ENCODE data around the gene ATG101. TPM values are rescaled to one million over a fixed set of nuclear protein-coding genes. Genes with fewer than 3 reads are reported as not detected.

ATG101 gene
- total RNA-seq, 2 experiments from 2014 or later: 28.8 to 31.1 TPM

- Mint-ChIP-seq H3K4me1 (ENCODE audit: low read depth) (peaks cover 31% of the 10 kb centered on the region), H3K27me3 (ENCODE audit: low read depth) (peaks cover 12% of the 10 kb centered on the region), H3K27ac (no peak overlapping the region), H3K36me3 (ENCODE audit: low read depth) (no peaks in the 10 kb centered on the region), H3K9me3 (ENCODE audit: insufficient read depth) (no peaks in the 10 kb centered on the region), H3K4me3 (no peak overlapping the region)
- DNase-seq (no peak), ATAC-seq (no peak)
- CTCF ChIA-PET: interaction anchor here (0.7 to 5.9 kb wide), 10 partner anchors 12 to 118 kb away, joined by 3 to 89 read pairs (median 6); no protein-coding TSS in a partner anchor
- POLR2A ChIA-PET: interaction anchor here (1.0 kb wide), 1 partner anchor 52 kb away, joined by 3 read pairs; the partner anchor contains the start of gene ATG101
Measured at GRCh38 chr12:52120951-52121823, 51.4 kb downstream of the ATG101 start.

- Mint-ChIP-seq H3K27me3 (ENCODE audit: low read depth) (peaks cover 12% of the 10 kb centered on the region), H3K9me3 (ENCODE audit: insufficient read depth) (no peaks in the 10 kb centered on the region), H3K4me1 (ENCODE audit: low read depth) (peaks cover 26% of the 10 kb centered on the region), H3K27ac (no peak overlapping the region), H3K36me3 (ENCODE audit: low read depth) (no peaks in the 10 kb centered on the region), H3K4me3 (no peak overlapping the region)
- CTCF ChIA-PET: interaction anchor here (0.7 to 5.9 kb wide), 10 partner anchors 11 to 118 kb away, joined by 3 to 89 read pairs (median 6); no protein-coding TSS in a partner anchor
- POLR2A ChIA-PET: interaction anchor here (1.0 kb wide), 1 partner anchor 52 kb away, joined by 3 read pairs; the partner anchor contains the start of gene ATG101
- peak; percentile 79 for DNase-seq
- ATAC-seq: no peak
Measured at GRCh38 chr12:52121824-52122539, 52.2 kb downstream of the ATG101 start.

- Mint-ChIP-seq H3K27ac (no peak overlapping the region), H3K27me3 (ENCODE audit: low read depth) (peaks cover 14% of the 10 kb centered on the region), H3K4me3 (no peak overlapping the region), H3K36me3 (ENCODE audit: low read depth) (no peaks in the 10 kb centered on the region), H3K9me3 (ENCODE audit: insufficient read depth) (no peaks in the 10 kb centered on the region), H3K4me1 (ENCODE audit: low read depth) (peaks cover 26% of the 10 kb centered on the region)
- ChIA-PET POLR2A (no interaction called here), CTCF (interaction anchor here (1.0 to 5.9 kb wide), 5 partner anchors 10 to 97 kb away, joined by 3 to 89 read pairs (median 6); no protein-coding TSS in a partner anchor)
- no peak for ATAC-seq
- no peak for DNase-seq
Measured at GRCh38 chr12:52122540-52122871, 52.7 kb downstream of the ATG101 start.

DNA sequence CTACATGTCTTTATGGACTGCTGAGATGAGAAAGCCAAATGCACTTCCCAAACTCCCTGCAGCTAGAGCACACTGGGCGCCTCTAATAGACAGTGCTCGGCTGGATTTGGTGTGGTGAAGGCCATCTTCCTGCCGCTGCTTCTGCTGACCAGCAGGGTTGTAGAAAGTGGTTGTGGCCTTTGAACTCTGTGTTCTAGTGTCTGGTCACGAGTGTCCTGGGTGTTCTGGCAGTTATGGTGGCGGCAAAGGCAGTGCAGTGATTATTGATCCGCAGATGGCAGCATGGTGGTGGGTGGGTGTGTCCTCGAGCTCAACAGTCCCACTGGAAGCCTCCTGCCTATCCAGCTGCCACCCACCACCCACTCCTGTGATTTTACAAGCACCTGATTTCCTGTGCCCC, 53.1 kb downstream of the ATG101 start:
- Mint-ChIP-seq H3K27me3 (ENCODE audit: low read depth) (peaks cover 11% of the 10 kb centered on the region), H3K4me3 (no peak overlapping the region), H3K9me3 (ENCODE audit: insufficient read depth) (no peaks in the 10 kb centered on the region), H3K4me1 (ENCODE audit: low read depth) (peaks cover 26% of the 10 kb centered on the region), H3K27ac (no peak overlapping the region), H3K36me3 (ENCODE audit: low read depth) (no peaks in the 10 kb centered on the region)
- no peak for ATAC-seq
- POLR2A ChIA-PET: no interaction called here
- no peak for DNase-seq
- CTCF ChIA-PET: interaction anchor here (0.8 to 5.9 kb wide), 6 partner anchors 10 to 129 kb away, joined by 3 to 89 read pairs (median 6); no protein-coding TSS in a partner anchor

GRCh38 chr12:52123487-52124186, 53.9 kb downstream of the ATG101 start:
- peaks cover 26% of the 10 kb centered on the region for H3K4me1 Mint-ChIP-seq (ENCODE audit: low read depth)
- no peaks in the 10 kb centered on the region for H3K36me3 Mint-ChIP-seq (ENCODE audit: low read depth)
- no peak for ATAC-seq
- no peak overlapping the region for H3K4me3 Mint-ChIP-seq
- peaks cover 11% of the 10 kb centered on the region for H3K27me3 Mint-ChIP-seq (ENCODE audit: low read depth)
- no peak overlapping the region for H3K27ac Mint-ChIP-seq
- DNase-seq: no peak
- CTCF ChIA-PET: interaction anchor here (0.8 to 5.9 kb wide), 6 partner anchors 9 to 128 kb away, joined by 3 to 89 read pairs (median 4); no protein-coding TSS in a partner anchor
- no peaks in the 10 kb centered on the region for H3K9me3 Mint-ChIP-seq (ENCODE audit: insufficient read depth)
- POLR2A ChIA-PET: no interaction called here

- peaks cover 11% of the 10 kb centered on the region for H3K4me1 Mint-ChIP-seq (ENCODE audit: low read depth)
- H3K36me3 Mint-ChIP-seq (ENCODE audit: low read depth): no peaks in the 10 kb centered on the region
- H3K27me3 Mint-ChIP-seq (ENCODE audit: low read depth): peaks cover 9% of the 10 kb centered on the region
- no peak for DNase-seq
- no peak overlapping the region for H3K27ac Mint-ChIP-seq
- H3K4me3 Mint-ChIP-seq: no peak overlapping the region
- POLR2A ChIA-PET: no interaction called here
- CTCF ChIA-PET: interaction anchor here (5.9 kb wide), 1 partner anchor 100 kb away, joined by 89 read pairs; no protein-coding TSS in a partner anchor
- ATAC-seq: no peak
- H3K9me3 Mint-ChIP-seq (ENCODE audit: insufficient read depth): no peaks in the 10 kb centered on the region
Measured at GRCh38 chr12:52125476-52125900, 55.7 kb downstream of the ATG101 start.

- H3K27ac Mint-ChIP-seq: no peak overlapping the region
- H3K36me3 Mint-ChIP-seq (ENCODE audit: low read depth): no peaks in the 10 kb centered on the region
- DNase-seq (no peak), ATAC-seq (no peak)
- peaks cover 6% of the 10 kb centered on the region for H3K4me1 Mint-ChIP-seq (ENCODE audit: low read depth)
- H3K9me3 Mint-ChIP-seq (ENCODE audit: insufficient read depth): no peaks in the 10 kb centered on the region
- CTCF ChIA-PET: interaction anchor here (5.9 kb wide), 1 partner anchor 101 kb away, joined by 89 read pairs; no protein-coding TSS in a partner anchor
- no peak overlapping the region for H3K4me3 Mint-ChIP-seq
- H3K27me3 Mint-ChIP-seq (ENCODE audit: low read depth): peaks cover 6% of the 10 kb centered on the region
- POLR2A ChIA-PET: no interaction called here
Measured at GRCh38 chr12:52126050-52126604, 56.3 kb downstream of the ATG101 start.

Other genes starting within 250 kb of the ATG101 start
- gene FIGNL2, start 221.3 kb upstream of the ATG101 start, total RNA-seq: under 1 TPM; 0.32 to 0.37 TPM
- gene ANKRD33, start 181.9 kb upstream of the ATG101 start, total RNA-seq: not detected
- gene ACVRL1, start 162.5 kb upstream of the ATG101 start, total RNA-seq: not detected
- 1 to 10 TPM; 7.8 to 8.8 TPM for gene ACVR1B, start 118.3 kb upstream of the ATG101 start, total RNA-seq
- gene TAMALIN, start 63.0 kb upstream of the ATG101 start, total RNA-seq: 10 to 100 TPM; 11.0 to 12.5 TPM
- 1 to 10 TPM; 4.3 to 5.6 TPM for gene NR4A1, start 18.5 kb upstream of the ATG101 start, total RNA-seq
- not detected for gene SMIM41, start 9.7 kb downstream of the ATG101 start, total RNA-seq
- gene KRT80, start 122.0 kb downstream of the ATG101 start, total RNA-seq: not detected
- 10 to 100 TPM; 14.4 to 14.7 TPM for gene KRT7, start 163.3 kb downstream of the ATG101 start, total RNA-seq
- gene KRT86, start 204.7 kb downstream of the ATG101 start, total RNA-seq: 1 to 10 TPM; 1.1 TPM
- under 1 TPM; 0.29 to 0.42 TPM for gene KRT81, start 221.6 kb downstream of the ATG101 start, total RNA-seq

Data from activated CD8-positive, alpha-beta T cell treated with anti-CD3 and anti-CD28 coated beads, Interleukin-2, amount 10 ng/mL, durations not matched to agents 7 days and 5 days (primary cell).